PC-9 (cell line): Measurements from ENCODE around the gene PRDM10. TPM values are rescaled to one million over a fixed set of nuclear protein-coding genes. Genes with fewer than 3 reads are reported as not detected.
"Not testable (repeated sequence)": the region's sequence is repeated elsewhere in the genome, so short reads cannot be mapped to it uniquely, and the experiment has no call there.

Source experiments
- BruUV-seq: library from RNA; stranded (reverse); fragments of 400-500 nt; replicated peaks from 2 replicates; lab custom pipeline; 2021; lab: Mats Ljungman, UMichigan
- CTCF ChIA-PET: fragments of 300-600 bp; sonication (Branson Sonifier 250); formaldehyde crosslinking; loops from one replicate; lab custom pipeline; 2022; ENCODE audit warnings: antibody characterized with exemption; lab: Charles Lee
- POLR2A ChIA-PET: fragments of 300-600 bp; sonication (Branson Sonifier 250); formaldehyde crosslinking; loops from one replicate; lab custom pipeline; 2022; ENCODE audit warnings: antibody characterized with exemption; ENCODE audit not compliant: unreplicated experiment; lab: Charles Lee
- DNase-seq, 2 experiments: peaks; one replicate each; pipeline versions ENCODE4 v3.0.0 to v3.0.0-alpha.2; 2015 to 2022; ENCODE audit warnings: mixed read lengths in 1 of 2
- H2AFZ ChIP-seq: fragments of 200-600 bp; sonication (generic); 2 replicates; pipeline ENCODE4 v1.8.1; 2017; ENCODE audit warnings: antibody characterized with exemption
- H3F3A ChIP-seq: fragments of 200-600 bp; sonication (generic); 2 replicates; pipeline ENCODE4 v1.8.1; 2017; ENCODE audit warnings: antibody characterized with exemption, mild to moderate bottlenecking, low read depth; ENCODE audit not compliant: insufficient read depth
- H3K27ac ChIP-seq: fragments of 200-600 bp; sonication (generic); 2 replicates; pipeline ENCODE4 v1.6.1; 2016; ENCODE audit warnings: mixed run types
- H3K27me3 ChIP-seq: fragments of 200-600 bp; sonication (generic); 2 replicates; pipeline ENCODE4 v1.6.1; 2016; ENCODE audit warnings: low read depth, mixed run types; ENCODE audit not compliant: insufficient read depth
- H3K36me3 ChIP-seq: fragments of 200-600 bp; sonication (generic); 2 replicates; pipeline ENCODE4 v1.6.1; 2016; ENCODE audit warnings: low read depth, mixed run types
- H3K4me1 ChIP-seq: fragments of 200-600 bp; sonication (generic); replicated peaks from 2 replicates; pipeline ENCODE4 v1.6.1; 2016; ENCODE audit warnings: mixed run types; ENCODE audit not compliant: insufficient read depth
- H3K4me2 ChIP-seq: fragments of 200-600 bp; sonication (generic); 2 replicates; pipeline ENCODE4 v1.6.1; 2017; ENCODE audit warnings: mixed run types
- H3K4me3 ChIP-seq: fragments of 200-600 bp; sonication (generic); 2 replicates; pipeline ENCODE4 v1.6.1; 2016; ENCODE audit warnings: mixed run types
- H3K79me2 ChIP-seq: fragments of 200-600 bp; sonication (generic); 2 replicates; pipeline ENCODE4 v1.6.1; 2017; ENCODE audit warnings: low read depth, mixed run types
- H3K9me2 ChIP-seq: fragments of 200-600 bp; sonication (generic); 2 replicates; pipeline ENCODE4 v1.8.1; 2017; ENCODE audit warnings: mild to moderate bottlenecking; ENCODE audit not compliant: insufficient read depth
- H3K9me3 ChIP-seq: fragments of 200-600 bp; sonication (generic); 2 replicates; pipeline ENCODE4 v1.8.1; 2016; ENCODE audit warnings: low read depth; ENCODE audit not compliant: insufficient read depth
- H4K20me1 ChIP-seq: fragments of 200-600 bp; sonication (generic); 2 replicates; pipeline ENCODE4 v1.8.1; 2017; ENCODE audit not compliant: insufficient read depth
- EZH2 ChIP-seq: fragments of 200-600 bp; sonication (generic); IDR thresholded peaks from 2 replicates; pipeline ENCODE4 v1.8.0; 2017; ENCODE audit warnings: antibody characterized with exemption, low read depth
- intact Hi-C: fragments of 100-400 bp; cut with micrococcal nuclease; formaldehyde crosslinking; loops from one replicate; pipeline ENCODE4 v1.10.0; 2022; ENCODE audit not compliant: unreplicated experiment
- total RNA-seq: library from RNA; stranded (reverse); gene quantifications from 2 replicates; pipeline ENCODE4 v1.2.3, GENCODE V29; 2021
- TF ChIP-seq, protein P1 (sequence below): fragments of 200-600 bp; sonication (generic); conservative IDR thresholded peaks from 2 replicates; pipeline ENCODE4 v1.6.1; 2017; ENCODE audit warnings: mixed run types, antibody characterized with exemption, mild to moderate bottlenecking, moderate library complexity

Gene PRDM10
- total RNA-seq, 1 experiment from 2014 or later, result 14.6 TPM

DNA sequence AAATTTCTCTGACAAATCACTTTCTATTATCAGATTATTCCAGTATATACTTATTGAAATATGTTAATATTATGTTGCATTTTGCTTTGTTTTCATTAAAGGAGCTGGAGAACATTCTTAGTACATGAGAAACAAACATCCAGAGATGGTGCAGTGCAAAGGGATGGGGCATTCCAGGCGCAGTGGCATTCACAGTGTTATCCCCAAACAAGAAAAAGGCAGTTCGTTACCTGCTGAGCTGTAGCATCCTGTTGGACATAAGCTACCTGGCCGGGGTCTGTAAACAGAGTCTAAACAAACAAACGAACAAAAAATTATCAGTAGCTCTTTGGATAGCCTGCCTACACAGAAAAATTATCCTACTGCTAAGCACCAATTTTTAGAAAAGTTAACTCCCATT is 47.4 kb downstream of the PRDM10 start:
- Histone ChIP-seq H3K36me3 (no peaks in the 10 kb centered on the region), H4K20me1 (no peaks in the 10 kb centered on the region), H3K27me3 (no peaks in the 10 kb centered on the region), H3K9me3 (no peaks in the 10 kb centered on the region), H3K9me2 (no peaks in the 10 kb centered on the region), H3K4me1 (peaks cover 7% of the 10 kb centered on the region), H3F3A (no peaks in the 10 kb centered on the region; the same call in 1 of the 2 replicates), H3K27ac (no peak overlapping the region), H3K4me2 (no peak overlapping the region), H3K4me3 (no peak overlapping the region), H3K79me2 (no peaks in the 10 kb centered on the region), H2AFZ (no peak overlapping the region)
- ChIA-PET CTCF (interaction anchor here (0.6 kb wide), 1 partner anchor 178 kb away, joined by 3 read pairs; no protein-coding TSS in a partner anchor), POLR2A (interaction anchor here (0.7 kb wide), 1 partner anchor 1671 kb away, joined by 6 read pairs; no protein-coding TSS in a partner anchor)
- intact Hi-C loops, result no loop called here
- BruUV-seq, result no TSS peak
- TF ChIP-seq, protein P1, sequence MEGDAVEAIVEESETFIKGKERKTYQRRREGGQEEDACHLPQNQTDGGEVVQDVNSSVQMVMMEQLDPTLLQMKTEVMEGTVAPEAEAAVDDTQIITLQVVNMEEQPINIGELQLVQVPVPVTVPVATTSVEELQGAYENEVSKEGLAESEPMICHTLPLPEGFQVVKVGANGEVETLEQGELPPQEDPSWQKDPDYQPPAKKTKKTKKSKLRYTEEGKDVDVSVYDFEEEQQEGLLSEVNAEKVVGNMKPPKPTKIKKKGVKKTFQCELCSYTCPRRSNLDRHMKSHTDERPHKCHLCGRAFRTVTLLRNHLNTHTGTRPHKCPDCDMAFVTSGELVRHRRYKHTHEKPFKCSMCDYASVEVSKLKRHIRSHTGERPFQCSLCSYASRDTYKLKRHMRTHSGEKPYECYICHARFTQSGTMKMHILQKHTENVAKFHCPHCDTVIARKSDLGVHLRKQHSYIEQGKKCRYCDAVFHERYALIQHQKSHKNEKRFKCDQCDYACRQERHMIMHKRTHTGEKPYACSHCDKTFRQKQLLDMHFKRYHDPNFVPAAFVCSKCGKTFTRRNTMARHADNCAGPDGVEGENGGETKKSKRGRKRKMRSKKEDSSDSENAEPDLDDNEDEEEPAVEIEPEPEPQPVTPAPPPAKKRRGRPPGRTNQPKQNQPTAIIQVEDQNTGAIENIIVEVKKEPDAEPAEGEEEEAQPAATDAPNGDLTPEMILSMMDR, result no peak
- no peak for TF ChIP-seq EZH2
- DNase-seq, result no peak

DNA sequence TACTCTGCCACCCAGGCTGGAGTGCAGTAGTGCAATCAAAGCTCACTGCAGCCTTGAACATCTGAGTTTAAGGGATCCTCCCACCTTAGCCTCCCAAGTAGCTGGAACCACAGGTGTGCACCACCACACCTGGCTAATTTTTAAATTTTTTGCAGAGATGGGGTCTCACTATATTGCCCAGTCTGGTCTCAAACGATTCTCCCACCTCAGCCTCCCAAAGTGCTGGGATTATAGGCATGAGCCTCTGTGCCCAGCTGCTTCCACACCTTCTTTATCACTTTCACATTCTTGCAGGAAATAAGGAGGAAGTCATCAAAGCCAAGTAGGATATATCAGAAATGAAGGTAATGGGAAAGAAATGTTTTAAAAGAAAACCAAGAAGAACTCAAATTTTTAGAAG is 47.9 kb downstream of the PRDM10 start:
- POLR2A ChIA-PET, intact Hi-C loops, H3K4me3 ChIP-seq, H3K4me2 ChIP-seq, H3F3A ChIP-seq, H3K27me3 ChIP-seq, H3K27ac ChIP-seq, H3K79me2 ChIP-seq, DNase-seq, H4K20me1 ChIP-seq, H2AFZ ChIP-seq, H3K9me2 ChIP-seq, BruUV-seq, H3K36me3 ChIP-seq, H3K4me1 ChIP-seq, H3K9me3 ChIP-seq: not testable (repeated sequence)
- CTCF ChIA-PET, result interaction anchor here (0.6 kb wide), 1 partner anchor 177 kb away, joined by 3 read pairs; no protein-coding TSS in a partner anchor

DNA sequence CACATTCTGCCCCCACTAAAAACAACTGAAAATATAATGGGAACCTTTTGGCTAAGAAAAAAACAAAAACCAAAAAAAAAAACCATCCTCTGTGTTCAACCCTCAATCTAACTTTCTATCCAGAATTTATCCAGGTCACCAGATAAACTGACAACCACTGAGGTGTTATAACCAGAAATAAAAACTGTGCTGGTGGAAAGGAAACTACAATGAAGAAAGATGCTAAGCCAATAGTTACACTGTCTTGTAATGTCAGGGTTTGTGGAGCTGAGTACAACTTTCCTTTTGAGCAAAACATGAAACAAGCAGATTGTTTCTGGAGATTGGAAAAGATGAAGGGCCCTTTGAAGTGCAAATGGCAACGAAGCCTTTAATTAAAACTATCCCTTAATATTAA is 50.8 kb downstream of the PRDM10 start:
- POLR2A ChIA-PET, result no interaction called here
- no peak overlapping the region for H3K27ac ChIP-seq
- H3K9me2 ChIP-seq, result no peaks in the 10 kb centered on the region
- TF ChIP-seq EZH2, result no peak
- TF ChIP-seq, protein P1, result no peak
- H3K9me3 ChIP-seq, result no peaks in the 10 kb centered on the region
- CTCF ChIA-PET, result no interaction called here
- H3K36me3 ChIP-seq, result no peaks in the 10 kb centered on the region
- no peak overlapping the region for H2AFZ ChIP-seq
- no TSS peak for BruUV-seq
- no peaks in the 10 kb centered on the region for H3K4me1 ChIP-seq
- no peaks in the 10 kb centered on the region for H3F3A ChIP-seq
- intact Hi-C loops, result no loop called here
- H3K27me3 ChIP-seq, result no peaks in the 10 kb centered on the region
- no peaks in the 10 kb centered on the region for H4K20me1 ChIP-seq
- H3K79me2 ChIP-seq, result no peaks in the 10 kb centered on the region
- H3K4me3 ChIP-seq, result no peak overlapping the region
- no peak for DNase-seq
- H3K4me2 ChIP-seq, result no peak overlapping the region
